MM.1S (cell line): ENCODE results near the gene SRC.

Experiments used
- DNase-seq: peaks from one replicate; pipeline ENCODE4 v3.0.0-alpha.2; 2015
- H2AFZ ChIP-seq: fragments of 300-600 bp; sonication (generic); 2 replicates; pipeline ENCODE4 v1.6.0; 2016; ENCODE audit warnings: antibody characterized with exemption, low read length
- H3F3A ChIP-seq: fragments of 300-600 bp; sonication (generic); 2 replicates; pipeline ENCODE4 v1.6.1; 2016; ENCODE audit warnings: mild to moderate bottlenecking, antibody characterized with exemption, low read length, moderate library complexity, mixed read lengths; ENCODE audit not compliant: insufficient read depth
- H3K27ac ChIP-seq: fragments of 300-600 bp; sonication (generic); 2 replicates; pipeline ENCODE4 v1.5.1; 2016; ENCODE audit warnings: mild to moderate bottlenecking, low read length
- H3K27me3 ChIP-seq: fragments of 300-600 bp; sonication (generic); replicated peaks from 2 replicates; pipeline ENCODE4 v1.6.0; 2016; ENCODE audit warnings: low read length; ENCODE audit not compliant: insufficient read depth
- H3K36me3 ChIP-seq: fragments of 300-600 bp; sonication (generic); replicated peaks from 2 replicates; pipeline ENCODE4 v1.6.1; 2016; ENCODE audit warnings: mild to moderate bottlenecking, low read length, mixed read lengths; ENCODE audit not compliant: insufficient read depth
- H3K4me1 ChIP-seq: fragments of 300-600 bp; sonication (generic); 2 replicates; pipeline ENCODE4 v1.6.1; 2016; ENCODE audit warnings: low read length, mixed read lengths
- H3K4me2 ChIP-seq: fragments of 300-600 bp; sonication (generic); 2 replicates; pipeline ENCODE4 v1.6.0; 2016; ENCODE audit warnings: low read depth, low read length
- H3K4me3 ChIP-seq: fragments of 300-600 bp; sonication (generic); 2 replicates; pipeline ENCODE4 v1.5.1; 2016; ENCODE audit warnings: low read length, mixed read lengths
- H3K79me2 ChIP-seq: fragments of 300-600 bp; sonication (generic); 2 replicates; pipeline ENCODE4 v1.6.1; 2016; ENCODE audit warnings: mixed run types, low read length, mixed read lengths
- H3K9ac ChIP-seq: fragments of 300-600 bp; sonication (generic); 2 replicates; pipeline ENCODE4 v1.6.1; 2016; ENCODE audit warnings: low read length, mixed read lengths
- H3K9me2 ChIP-seq: fragments of 300-600 bp; sonication (generic); replicated peaks from 2 replicates; pipeline ENCODE4 v1.6.1; 2016; ENCODE audit warnings: mild to moderate bottlenecking, low read length, mixed read lengths; ENCODE audit not compliant: insufficient read depth
- H3K9me3 ChIP-seq: fragments of 300-600 bp; sonication (generic); replicated peaks from 2 replicates; pipeline ENCODE4 v1.6.1; 2016; ENCODE audit warnings: mild to moderate bottlenecking, low read length, mixed read lengths; ENCODE audit not compliant: insufficient read depth
- H4K20me1 ChIP-seq: fragments of 300-600 bp; sonication (generic); 2 replicates; pipeline ENCODE4 v1.6.1; 2016; ENCODE audit warnings: mild to moderate bottlenecking, low read length, moderate library complexity, mixed read lengths; ENCODE audit not compliant: insufficient read depth
- EZH2 ChIP-seq: fragments of 300-600 bp; sonication (generic); optimal IDR thresholded peaks from 2 replicates; pipeline ENCODE3; 2017; ENCODE audit warnings: low read depth, mild to moderate bottlenecking, antibody characterized with exemption, low read length, mixed read lengths
- EZH2phosphoT487 ChIP-seq: fragments of 300-600 bp; sonication (generic); IDR thresholded peaks from 2 replicates; pipeline ENCODE4 v1.6.1; 2018; ENCODE audit warnings: antibody characterized with exemption, low read length
- TF ChIP-seq, protein P1 (sequence below): fragments of 300-600 bp; sonication (generic); IDR thresholded peaks from 2 replicates; pipeline ENCODE4 v1.5.1; 2016; ENCODE audit warnings: antibody characterized with exemption, low read length, mixed read lengths

SRC gene

DNA sequence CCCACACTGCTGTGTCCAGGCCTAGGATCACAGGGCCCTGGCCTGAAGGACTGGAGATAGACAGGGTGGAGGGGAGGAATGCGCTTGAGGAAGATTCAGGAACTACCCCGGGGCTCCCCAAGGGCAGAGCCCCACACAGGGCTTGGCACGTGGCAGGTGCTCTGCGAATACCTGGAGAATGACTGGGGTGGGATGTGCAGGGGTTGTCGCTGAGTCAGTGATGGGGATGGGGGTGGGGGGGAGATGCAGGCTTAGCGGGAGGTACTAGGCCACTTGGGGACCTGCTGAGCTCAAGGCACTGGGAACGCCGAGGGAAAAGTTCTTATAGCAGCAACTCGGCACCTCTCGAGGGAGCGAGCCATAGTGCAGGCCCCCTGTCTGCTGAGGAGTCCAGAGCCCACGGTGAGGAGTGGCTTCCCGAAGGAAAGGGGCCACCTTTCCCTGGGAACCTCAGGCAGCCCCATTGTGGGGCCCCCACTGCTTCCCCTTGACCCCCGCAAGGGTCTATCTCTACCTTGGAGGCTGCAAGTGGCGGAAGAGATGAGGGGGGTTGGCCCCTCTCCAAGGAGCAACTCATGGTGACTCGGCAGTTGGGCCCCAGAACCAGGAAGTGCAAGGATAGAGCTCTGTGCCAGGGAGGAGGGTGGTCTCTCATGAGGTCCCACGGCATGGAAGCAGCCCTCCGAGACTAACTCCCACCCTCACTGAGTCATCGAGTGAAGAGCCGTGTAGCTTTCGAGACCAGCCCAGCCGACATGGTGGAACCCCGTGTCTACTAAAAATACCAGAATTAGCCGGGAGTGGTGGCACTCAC, 33.1 kb downstream of the SRC start:
- Histone ChIP-seq H3K4me1 (peaks cover 20% of the 10 kb centered on the region), H3K27ac (no peak overlapping the region), H4K20me1 (no peaks in the 10 kb centered on the region), H3K36me3 (no peaks in the 10 kb centered on the region), H3F3A (peaks cover 16% of the 10 kb centered on the region), H3K9me3 (no peaks in the 10 kb centered on the region), H3K27me3 (no peaks in the 10 kb centered on the region), H3K79me2 (no peaks in the 10 kb centered on the region), H3K4me3 (no peak overlapping the region), H3K4me2 (no peak overlapping the region), H2AFZ (no peak overlapping the region), H3K9me2 (no peaks in the 10 kb centered on the region), H3K9ac (no peak overlapping the region)
- DNase-seq = no peak
- TF ChIP-seq EZH2 = no peak

DNA sequence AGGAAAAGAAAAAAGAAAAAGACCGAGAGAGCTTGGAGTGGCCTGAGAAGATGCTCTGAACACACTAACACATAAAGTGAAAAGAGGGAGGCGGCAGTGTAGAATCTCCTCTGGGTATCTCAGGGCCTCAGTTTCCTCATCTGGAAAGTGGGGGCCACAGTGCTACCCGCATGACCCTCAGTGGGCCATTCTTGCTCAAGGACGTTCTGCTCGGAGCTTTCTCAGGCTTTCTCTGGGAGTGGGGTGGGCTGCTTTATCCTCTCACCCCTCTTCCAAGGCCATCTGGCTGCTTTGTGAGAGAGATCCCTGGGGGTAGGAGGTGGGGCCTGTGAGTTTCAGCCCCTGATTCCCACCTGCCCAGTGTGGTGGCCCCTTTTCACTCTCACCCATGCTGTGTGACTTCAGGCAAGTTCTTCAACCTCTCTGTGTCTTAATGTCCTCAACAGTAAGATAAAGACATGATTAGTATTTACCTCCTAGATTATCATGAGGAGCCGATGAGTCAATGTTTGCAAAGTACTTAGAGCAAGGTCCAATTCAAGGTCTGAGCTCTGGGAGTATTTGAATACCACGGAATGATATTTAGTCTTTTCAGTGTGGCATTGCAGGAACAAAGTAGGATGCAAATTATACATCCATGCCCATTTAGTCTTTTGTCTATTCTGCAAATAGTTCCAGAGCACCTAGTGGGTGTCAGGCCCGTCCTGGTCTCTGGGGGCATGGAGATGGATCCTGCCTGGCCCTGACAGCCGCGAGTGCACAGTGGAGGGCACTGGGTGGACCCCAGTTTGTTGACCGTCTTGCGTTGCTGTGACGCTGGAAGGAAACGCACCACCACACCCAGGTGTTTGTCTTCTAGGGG, 34.3 kb downstream of the SRC start:
- H3K9ac ChIP-seq = no peak overlapping the region
- no peak for DNase-seq
- no peak for TF ChIP-seq EZH2
- no peak for TF ChIP-seq EZH2phosphoT487
- TF ChIP-seq, protein P1, sequence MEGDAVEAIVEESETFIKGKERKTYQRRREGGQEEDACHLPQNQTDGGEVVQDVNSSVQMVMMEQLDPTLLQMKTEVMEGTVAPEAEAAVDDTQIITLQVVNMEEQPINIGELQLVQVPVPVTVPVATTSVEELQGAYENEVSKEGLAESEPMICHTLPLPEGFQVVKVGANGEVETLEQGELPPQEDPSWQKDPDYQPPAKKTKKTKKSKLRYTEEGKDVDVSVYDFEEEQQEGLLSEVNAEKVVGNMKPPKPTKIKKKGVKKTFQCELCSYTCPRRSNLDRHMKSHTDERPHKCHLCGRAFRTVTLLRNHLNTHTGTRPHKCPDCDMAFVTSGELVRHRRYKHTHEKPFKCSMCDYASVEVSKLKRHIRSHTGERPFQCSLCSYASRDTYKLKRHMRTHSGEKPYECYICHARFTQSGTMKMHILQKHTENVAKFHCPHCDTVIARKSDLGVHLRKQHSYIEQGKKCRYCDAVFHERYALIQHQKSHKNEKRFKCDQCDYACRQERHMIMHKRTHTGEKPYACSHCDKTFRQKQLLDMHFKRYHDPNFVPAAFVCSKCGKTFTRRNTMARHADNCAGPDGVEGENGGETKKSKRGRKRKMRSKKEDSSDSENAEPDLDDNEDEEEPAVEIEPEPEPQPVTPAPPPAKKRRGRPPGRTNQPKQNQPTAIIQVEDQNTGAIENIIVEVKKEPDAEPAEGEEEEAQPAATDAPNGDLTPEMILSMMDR = no peak
- no peaks in the 10 kb centered on the region for H3K79me2 ChIP-seq
- H3K27ac ChIP-seq = no peak overlapping the region
- no peaks in the 10 kb centered on the region for H4K20me1 ChIP-seq
- H2AFZ ChIP-seq = no peak overlapping the region
- peaks cover 23% of the 10 kb centered on the region for H3K4me1 ChIP-seq
- H3K27me3 ChIP-seq = no peaks in the 10 kb centered on the region
- peaks cover 10% of the 10 kb centered on the region for H3F3A ChIP-seq
- no peaks in the 10 kb centered on the region for H3K9me3 ChIP-seq
- no peaks in the 10 kb centered on the region for H3K36me3 ChIP-seq
- no peak overlapping the region for H3K4me2 ChIP-seq
- no peaks in the 10 kb centered on the region for H3K9me2 ChIP-seq
- no peak overlapping the region for H3K4me3 ChIP-seq

DNA sequence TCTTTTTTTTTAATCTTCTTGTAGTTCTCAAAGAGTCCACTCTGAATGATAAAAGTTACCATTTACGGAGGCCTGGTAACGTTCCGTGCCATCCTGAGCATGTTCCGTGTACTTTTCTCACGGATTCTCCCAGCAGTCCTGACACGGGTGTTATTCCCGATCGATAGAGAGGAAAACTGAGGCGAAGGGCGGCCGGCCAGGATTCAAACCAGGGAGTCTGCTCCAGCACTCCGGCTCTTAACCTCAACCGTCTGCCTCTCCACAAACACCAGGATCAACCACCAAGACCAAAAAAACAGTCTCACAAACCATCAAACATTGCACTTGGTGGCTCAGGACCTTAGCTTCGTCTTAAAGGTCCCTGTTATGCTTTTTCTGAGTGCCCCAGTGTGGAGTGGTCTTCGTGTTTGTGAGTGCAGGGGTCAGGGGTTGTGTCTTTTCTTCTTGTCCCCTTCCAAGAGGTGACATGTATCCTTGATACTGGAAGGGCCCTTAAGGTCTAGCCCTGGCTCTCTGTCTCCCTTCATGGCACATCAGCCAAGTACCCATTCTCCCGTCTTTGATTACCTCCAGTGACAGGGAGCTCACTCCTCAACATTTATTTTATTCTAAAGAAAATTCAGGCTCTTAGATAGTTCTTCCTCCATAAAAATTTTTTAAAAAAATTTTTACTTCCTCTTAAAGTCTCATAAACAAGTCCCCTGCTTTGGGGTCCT, 35.1 kb downstream of the SRC start:
- Histone ChIP-seq H3K9me3 (no peaks in the 10 kb centered on the region), H3K79me2 (no peaks in the 10 kb centered on the region), H4K20me1 (no peaks in the 10 kb centered on the region), H2AFZ (no peak overlapping the region), H3K9me2 (no peaks in the 10 kb centered on the region), H3K4me3 (no peak overlapping the region), H3K27ac (no peak overlapping the region), H3K9ac (no peak overlapping the region), H3K27me3 (no peaks in the 10 kb centered on the region), H3K4me2 (no peak overlapping the region), H3K4me1 (peaks cover 16% of the 10 kb centered on the region), H3K36me3 (no peaks in the 10 kb centered on the region), H3F3A (peaks cover 4% of the 10 kb centered on the region; the same call in 1 of the 2 replicates)
- TF ChIP-seq, protein P1 = no peak
- TF ChIP-seq EZH2 (no peak), EZH2phosphoT487 (no peak)
- DNase-seq = no peak
